SW 1271 (cell line): Measurements from ENCODE around the gene CLCNKB.
"Not testable (repeated sequence)": the region's sequence is repeated elsewhere in the genome, so short reads cannot be mapped to it uniquely, and the experiment has no call there.

ENCODE experiments used
- DNase-seq, 2 experiments: peaks; one replicate each; lab custom pipeline; 2025; lab: John Stamatoyannopoulos, UW

The CLCNKB gene

DNA sequence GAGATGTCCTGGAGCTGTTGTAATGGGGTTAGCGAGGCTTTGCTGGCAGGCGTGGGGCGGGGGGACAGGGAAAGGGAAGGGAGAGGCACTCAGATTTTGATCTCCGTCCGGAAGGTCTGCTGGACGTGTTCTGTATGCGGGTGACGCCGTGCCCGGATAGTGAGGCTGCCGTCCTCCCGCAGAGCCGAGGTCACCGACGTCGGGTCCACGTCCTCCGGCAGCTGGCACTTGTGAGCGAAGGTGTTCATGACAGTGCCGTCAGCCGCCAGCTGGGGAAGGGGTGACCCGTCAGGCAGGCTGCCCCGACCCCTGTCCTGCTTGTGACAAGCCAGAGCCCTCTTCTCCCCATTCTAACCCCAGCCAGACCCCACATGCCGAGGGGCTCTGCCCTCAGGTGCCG lies 28.1 kb upstream of the CLCNKB start:
- DNase-seq = no peak

DNA sequence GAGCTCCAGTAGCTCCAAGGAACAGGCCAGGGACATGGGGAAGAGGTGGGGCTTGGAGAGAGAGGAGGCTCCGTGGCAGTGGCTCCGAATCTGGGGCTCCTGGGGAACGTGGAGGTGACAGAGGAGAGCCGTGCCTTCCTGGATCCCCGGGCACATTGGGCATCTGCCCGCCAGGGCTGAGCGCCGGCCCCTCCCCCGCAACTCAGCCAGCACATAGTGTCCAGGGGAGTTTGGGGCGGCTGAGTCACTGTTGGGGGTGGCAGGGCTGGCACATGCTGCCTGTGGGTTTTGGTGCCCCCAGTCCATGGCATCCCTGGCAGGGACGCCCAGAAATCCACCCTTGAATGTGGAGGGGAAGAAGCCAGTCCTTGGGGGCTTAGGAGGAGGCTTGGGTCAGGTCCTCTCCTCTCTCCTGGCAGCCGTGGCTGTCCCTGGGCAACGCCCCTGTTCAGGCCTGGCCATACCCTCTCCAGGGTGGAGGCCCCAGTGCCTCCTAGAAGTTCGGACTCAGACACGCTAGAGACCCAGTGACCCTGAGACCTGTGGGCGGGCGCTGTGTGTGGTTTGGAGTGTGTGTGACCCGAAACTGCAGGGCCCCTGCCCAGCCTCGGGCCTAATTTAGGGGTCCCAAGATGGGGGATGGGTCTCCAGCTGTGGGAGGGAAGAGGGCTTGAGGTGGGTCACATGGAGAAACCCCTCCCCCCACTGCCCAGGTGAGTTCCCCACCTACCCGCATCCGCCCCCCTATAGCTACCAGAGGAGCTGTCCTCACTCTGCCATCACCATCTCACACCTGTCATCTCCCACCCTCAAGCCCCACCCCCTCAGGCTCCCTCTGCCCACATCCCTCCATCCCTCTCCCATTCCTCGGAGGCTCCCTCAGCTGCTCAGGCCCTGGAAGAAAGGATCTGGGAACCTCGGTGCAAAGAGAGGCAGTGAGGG lies 27.4 kb upstream of the CLCNKB start:
- no peak for DNase-seq

DNA sequence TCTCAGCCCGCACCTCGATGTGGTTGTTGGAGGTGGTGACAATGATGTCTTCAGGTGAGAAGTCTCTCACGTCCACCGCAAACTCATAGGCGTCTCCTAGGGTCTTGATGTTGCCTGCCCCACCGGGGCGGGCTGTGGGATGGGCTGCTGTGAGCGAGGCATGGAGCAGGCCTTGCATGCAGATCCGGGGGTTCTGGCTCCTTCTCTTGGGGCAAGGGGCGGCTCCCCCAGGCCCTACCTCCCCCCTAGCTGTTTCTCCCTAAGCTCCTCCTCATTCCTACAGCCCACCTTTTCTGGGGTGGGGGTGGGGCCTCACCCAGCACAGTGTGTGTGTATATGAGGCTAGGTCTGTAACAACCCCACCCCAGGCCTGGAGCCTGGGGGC lies 26.5 kb upstream of the CLCNKB start:
- DNase-seq = no peak

DNA sequence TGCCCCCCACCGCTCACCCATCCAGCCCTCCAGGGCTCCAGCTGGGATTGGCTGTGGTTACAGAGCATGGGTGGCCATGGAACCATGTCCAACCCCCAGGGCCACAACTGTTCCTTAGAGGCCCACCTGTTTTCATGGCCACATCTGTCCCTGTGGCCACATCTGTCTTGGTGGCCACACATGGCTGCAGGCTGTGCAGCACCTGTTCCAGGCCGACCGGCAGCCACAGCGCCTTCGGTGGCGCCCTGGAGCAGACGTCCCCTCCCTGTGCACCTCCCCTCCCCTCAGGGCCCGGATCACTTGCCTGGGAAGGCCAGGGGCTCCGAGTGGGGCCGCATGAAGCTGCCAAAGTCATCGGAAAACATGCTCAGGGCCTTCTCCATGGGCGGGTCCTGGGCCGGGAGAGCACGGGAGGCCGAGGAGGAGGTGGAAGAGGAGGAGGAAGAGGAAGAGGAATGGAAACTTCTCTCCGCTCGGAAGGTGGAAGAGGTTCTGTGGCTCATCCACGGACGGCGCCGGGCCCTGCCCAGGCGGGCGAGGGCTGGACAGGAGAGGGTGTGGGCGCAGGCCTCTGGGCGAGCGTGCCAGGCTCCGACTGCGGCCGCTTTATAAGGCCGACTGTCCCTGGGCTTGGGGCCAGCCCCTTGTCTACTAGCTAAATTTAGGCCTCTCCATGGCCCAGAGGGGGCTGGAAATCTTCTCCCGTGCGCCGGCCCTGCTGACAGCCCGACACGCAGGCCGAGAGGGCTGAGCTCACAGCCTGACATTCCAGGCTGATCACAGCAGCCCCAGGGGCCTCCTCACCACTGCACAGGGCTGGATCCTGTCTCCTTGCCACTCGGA lies 25.9 kb upstream of the CLCNKB start, which contains the start of gene HSPB7:
HSPB7 (minus strand) TSS at position 583 of the 843 bp plus-strand sequence; CDS start at position 503, 80 bp downstream.
- DNase-seq = no peak

DNA sequence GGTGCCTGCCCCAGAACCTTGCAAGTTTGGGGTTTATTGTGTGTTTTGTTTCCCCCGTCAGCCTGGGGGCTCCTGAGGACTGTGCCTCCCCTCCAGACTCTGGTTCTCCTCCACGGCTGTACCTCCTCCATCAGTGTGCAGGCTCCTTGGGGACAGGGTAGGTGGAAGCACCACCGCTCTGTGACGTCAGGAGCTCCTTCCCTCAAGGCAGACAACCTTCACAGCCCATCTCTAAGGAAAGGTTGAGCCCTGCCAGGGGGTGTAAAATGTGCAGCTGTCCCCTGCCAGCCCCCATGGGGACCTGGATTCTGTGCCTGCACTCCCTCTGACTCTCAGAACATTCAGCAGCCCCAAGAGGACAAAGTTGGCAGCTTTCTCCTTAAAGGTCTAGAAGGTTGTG lies 25.3 kb upstream of the CLCNKB start:
- no peak for DNase-seq

DNA sequence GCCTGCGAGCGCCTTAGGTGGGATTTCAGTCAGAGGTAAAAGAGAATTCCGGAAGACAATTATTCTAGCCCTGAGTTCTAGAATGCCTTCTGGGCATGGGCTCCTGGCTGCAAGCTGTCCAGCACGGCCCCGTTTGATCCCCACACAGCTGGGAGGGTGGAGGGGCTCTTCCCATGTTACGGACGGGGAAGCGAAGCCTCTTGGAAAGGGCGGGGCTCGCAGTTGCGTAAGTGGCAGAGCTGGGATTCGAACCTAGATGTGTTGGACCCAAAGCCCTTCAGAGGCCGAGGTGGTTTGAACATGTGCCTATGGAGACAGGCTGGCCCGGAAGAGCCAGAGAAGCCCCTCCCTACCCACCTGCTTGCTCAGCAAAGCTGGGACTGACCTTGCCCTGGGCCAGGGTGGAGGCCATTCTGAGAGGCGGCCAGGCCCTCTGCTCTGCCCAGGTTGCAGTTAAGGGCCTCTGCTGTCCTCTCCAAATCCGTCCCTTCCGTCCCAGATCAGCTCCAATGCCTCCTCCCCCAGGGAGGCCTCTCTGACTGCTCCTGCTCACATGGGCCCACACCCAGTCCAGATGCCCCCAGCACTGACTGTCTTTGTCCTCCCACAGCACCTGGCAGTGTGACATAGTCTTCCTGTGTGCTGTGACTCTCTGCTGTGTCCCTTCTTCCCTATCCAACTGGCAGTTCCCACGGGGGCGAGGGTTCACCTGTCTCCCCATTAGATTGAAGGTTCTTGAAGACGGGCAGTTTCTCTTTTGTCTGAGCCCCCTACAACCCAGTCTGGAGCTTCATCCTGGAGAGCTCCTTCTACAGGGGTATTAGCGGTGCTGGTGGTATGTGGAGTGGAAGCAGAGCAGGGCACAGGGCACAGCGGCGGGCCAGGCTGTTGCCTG lies 24.6 kb upstream of the CLCNKB start:
- no peak for DNase-seq

DNA sequence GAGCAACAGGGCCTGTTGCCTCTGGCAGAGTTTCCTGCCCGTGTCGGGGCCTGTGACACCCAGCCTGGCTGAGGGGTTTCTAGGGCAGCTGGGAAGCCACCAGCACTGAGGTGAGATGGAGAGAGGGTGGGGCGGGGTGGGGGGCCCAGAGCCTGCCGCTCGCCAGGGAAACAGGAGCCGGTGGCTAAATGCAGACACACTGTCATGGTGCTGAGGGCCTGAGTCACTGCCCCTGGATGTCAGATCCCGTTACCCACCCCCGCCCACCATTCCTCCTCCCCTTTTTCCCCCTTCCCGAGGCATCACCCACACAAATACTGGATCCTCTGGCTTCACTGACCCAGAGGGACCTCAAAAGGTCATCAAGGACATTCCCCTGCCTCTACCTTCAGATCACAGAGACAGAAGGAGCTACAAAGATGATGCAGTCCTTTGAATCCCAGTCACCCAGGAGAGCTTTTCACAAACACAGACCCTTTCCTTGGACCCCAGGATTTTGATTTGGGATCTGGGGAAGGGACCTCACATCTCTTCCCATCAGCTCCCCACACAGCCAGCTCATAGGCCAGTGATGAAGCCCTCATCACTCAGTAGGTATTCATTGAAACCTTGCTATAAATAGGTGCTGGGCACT lies 23.8 kb upstream of the CLCNKB start:
- DNase-seq = no peak

DNA sequence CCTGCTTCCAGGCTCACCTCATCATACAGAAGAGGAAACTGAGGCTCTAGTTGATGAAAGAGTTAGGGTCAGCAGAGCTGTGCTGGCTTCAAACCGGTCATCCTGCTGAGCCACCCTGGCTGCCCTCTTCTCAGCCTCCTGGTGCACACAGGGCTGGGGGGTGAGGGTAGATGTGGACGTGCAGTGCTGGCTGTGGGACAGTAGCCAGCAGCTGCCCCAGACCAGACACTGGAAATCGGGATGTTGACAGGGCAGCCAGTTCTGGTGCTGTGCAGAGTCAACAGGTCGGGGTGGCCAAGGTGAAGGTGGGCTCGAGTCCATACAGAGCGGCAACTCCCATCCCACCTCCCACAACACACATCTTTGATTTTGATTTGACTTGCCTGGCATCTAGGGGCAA lies 23.3 kb upstream of the CLCNKB start:
- no peak for DNase-seq

DNA sequence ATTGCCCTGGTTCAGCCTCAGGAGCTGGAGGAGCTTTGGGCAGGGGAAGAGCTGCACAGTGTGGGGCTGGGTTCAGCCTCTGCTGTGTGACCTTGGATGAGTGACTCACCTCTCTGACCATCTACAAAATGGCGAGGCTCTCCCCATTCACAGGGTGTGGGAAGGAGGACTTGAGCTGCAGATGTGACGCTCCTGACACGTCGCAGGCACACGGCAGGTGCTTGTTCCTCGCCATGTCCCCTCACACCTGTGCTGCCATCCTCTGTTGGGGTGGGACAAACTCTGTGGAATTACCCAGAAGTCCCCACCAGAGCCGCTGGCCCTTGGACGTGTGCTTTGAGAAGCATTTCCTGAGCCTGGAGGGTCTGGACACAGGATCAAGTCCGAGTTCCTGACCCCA lies 22.7 kb upstream of the CLCNKB start:
- not testable (repeated sequence) for DNase-seq

DNA sequence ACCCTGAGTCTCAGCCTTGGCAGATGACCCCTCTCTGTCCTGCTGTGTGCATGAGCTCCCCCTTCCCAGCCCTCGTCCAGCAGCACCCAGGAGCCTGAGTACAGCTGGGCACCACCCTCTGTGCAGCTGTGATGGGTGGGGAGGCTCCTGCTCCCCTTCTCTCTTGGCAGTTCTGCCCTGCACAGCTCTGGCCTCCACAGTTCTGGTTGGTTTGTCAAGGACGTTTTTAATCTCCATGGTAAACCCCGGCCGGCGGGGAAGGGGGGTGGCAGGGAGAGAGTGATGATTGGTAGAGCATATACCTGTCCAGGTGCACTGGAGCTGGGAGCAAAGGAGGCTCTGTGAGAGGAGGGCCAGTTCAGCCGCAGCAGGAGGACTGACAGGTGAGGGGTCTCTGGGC lies 21.9 kb upstream of the CLCNKB start, which contains the start of gene CLCNKA:
CLCNKA (plus strand) TSS at position 356 of the 400 bp plus-strand sequence. CDS start 584 bp downstream, outside the sequence.
- DNase-seq = no peak

DNA sequence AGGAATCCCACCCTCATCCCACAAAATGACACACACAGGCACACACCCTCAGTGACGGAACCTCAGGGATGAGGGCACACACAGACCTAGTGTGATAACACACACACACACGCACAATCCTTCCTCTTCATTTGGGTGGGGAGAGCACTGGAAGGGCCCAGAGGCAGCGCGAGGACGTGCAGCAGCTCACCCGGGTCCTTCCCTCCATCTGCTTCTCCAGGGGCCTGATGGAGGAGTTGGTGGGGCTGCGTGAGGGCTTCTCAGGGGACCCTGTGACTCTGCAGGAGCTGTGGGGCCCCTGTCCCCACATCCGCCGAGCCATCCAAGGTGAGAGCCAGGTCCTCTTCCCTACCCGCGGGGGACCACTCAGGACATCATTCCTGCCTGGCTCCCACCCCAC lies 21.2 kb upstream of the CLCNKB start:
- DNase-seq = no peak

DNA sequence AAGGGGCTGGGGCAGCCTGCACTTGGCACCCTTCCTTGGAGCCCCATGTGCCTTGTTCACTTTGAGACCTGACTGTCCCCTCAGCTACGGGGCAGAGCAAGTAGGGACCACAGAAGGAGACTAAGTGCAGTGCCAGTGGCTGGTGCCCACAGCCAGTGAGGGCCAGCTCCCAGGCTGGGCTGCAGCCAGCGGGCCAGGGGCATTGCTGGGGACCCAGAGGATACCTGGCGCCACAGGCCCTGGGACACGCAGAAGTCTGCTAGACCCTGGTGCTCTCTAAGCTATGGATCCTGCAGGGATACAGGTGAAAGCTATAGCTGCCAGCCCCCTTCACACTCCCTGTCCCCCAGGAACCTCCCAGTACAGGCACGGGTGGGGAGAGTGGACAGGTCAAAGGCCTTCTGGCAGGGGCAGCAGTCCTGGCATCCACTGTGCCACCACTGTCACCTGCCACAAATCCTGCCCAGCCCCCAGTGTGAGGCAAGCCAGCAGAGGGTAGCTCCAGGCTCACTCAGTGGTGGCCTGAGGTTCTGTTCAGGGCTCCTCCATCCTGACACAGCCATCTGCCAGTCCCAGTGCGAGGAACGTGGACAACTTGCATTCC lies 20.4 kb upstream of the CLCNKB start:
- no peak for DNase-seq

DNA sequence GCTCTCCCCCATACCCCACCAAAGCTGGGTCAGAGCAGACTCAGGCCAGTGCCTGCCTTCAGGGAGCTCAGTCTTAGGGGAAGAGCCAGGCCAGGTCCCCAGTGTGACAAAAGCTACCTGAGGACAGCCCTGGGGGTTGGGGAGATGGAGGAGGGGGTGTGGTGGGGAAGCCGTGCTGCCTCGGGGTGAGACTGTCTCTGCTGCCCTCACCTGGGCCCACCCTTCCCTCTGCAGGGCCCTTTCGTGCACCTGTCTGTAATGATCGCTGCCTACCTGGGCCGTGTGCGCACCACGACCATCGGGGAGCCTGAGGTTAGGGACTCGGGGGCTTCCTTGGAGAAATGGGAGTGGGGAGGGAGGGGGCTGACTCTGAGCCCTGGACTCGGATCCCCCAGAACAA lies 17.3 kb upstream of the CLCNKB start:
- not testable (repeated sequence) for DNase-seq

DNA sequence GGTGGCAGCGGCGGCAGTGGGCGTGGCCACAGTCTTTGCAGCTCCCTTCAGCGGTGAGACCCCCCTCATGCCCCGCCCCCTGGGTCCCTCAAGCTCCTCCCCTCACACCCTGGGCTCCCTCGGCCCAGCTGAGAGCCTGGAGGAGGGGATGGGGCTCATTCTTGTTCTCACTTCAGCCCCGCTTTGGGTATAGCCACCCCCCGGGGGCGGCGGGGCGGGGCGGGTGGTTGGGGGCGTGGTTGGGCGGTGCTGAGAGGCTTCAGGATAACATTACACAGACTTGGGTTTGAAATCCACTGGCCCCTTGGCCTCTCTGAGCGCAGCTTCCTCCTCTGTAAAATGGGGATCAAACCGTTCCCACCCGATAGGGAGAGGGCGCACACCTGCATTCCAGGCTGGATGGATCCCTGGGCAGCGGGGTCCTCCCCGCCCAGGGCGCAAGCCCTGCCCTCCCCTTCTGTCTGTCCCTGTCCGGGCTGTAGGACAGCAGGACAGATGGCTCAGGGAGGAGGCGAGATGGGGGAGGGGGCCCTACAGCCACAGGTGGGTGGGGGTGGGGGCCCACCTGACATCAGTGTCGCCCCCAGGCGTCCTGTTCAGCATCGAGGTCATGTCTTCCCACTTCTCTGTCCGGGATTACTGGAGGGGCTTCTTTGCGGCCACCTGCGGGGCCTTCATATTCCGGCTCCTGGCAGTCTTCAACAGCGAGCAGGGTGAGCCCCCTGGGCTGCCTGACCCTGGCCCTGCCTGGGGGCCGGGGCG lies 16.7 kb upstream of the CLCNKB start:
- no peak for DNase-seq

DNA sequence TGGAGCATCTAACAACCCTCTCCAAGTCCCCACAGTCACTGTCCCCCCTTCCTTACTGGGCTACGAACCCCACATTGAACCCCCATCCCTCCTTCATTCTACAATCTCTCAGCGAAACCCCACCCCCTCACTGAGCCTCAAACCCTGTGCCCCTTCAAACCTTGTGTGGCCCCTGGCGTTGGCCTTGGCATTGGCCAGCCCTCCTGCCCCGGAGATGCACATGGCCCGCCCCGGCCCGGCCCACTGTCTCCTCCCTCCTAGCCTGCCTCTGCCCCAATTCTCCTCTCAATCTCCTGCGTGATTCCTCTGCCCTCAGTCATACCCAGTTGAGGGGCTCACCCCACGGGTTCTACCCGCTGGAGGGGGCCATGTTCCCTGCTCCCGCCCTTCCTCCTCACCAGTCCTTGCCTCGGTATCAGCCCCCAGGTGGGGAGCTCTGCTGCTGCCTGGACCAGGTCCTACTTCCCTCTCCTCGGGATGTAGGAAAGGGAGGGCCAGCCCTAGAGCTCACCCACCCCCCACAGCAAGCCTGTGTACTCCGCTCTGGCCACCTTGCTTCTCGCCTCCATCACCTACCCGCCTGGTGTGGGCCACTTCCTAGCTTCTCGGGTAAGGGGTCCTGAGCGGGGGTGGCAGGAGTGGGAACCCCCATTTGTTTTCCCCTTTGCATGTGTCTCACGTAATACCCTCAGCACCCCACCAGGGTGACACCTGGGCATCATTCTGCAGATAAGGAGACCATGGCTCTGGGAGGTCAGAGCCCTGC lies 15.2 kb upstream of the CLCNKB start:
- no peak for DNase-seq

DNA sequence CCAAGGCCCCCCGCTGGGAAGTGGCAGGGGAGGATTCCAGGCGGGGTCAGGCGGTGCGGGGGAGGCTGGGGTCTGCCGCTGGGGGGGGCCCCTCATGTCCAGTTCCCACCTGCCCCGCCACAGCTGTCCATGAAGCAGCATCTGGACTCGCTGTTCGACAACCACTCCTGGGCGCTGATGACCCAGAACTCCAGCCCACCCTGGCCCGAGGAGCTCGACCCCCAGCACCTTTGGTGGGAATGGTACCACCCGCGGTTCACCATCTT lies 14.6 kb upstream of the CLCNKB start:
- DNase-seq = not testable (repeated sequence)

DNA sequence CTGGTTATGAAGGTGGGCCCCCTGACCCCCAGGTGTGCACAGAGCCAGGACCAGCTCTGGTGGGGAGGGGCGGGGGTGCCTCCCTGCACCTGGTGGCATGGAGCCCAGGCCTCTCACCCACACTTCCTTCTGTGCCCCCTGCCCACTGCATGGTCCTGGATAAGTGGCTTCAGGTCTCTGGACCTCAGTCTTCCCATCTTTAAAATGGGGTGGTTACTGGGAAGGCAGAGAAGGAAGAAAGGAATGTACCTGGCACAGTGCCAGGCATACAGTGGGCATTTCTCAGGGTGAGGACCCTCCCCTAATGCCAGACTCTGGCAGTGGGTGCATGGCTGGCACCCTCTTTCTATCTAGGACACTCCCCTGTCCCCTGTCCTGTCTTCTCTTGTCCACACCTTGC lies 14.3 kb upstream of the CLCNKB start:
- DNase-seq = no peak

DNA sequence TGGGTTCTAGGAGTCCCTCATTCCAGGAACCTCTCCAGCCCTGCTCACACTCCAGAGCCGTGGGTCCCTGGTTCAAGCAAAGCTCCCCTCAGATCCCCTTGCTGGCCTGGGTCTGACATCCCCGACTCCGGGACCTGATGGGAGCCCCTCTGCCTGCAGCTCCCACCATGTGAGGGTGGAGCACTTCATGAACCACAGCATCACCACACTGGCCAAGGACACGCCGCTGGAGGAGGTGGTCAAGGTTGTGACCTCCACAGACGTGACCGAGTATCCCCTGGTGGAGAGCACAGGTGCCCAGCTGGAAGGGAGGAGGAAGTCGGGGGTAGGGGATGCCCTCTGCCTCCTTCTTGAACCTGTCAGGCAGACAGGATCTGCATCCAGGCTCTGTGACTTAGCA lies 12.0 kb upstream of the CLCNKB start:
- no peak for DNase-seq

DNA sequence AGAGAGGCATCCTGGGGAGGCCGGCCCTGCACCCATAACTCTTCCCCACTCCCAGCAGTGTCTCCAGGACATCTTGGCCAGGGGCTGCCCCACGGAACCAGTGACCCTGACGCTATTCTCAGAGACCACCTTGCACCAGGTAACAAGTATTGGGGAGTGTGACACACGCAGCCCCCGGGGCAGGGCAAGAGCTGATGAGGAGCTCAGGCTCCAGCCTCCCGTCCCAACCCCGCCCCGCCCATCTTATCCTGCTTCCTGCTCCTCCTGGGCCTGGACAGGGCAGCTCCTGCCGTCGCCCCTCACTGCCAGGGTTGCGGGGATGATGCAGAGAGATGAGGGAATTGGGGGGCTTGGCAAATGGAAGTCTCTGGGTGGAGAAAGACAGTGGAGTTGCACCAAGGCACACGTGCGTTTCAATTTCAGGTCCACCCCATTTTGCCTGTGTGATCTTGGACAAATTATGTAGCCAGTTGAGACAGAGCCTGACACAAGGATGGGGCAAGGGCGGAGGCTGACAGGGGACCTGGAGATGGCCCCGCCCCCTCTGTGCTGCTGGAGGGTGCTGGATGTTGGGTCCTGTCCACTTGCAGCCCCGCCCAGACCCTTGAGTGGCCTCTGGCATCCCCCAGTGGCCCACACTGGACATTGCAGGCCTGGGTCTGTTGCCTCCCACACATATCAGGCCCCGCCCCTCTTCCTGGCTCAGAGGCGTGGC lies 11.0 kb upstream of the CLCNKB start:
- peak; percentile 58 to 70 for DNase-seq
